SK-N-MC (cell line): ENCODE results near the gene EDA.

Source experiments
- EZH2 ChIP-seq: fragments of 200-600 bp; sonication (generic); IDR thresholded peaks from one replicate; pipeline ENCODE4 v1.6.1; 2017; ENCODE audit warnings: antibody characterized with exemption
- POLR2AphosphoS5 ChIP-seq: IDR thresholded peaks from 2 replicates; pipeline ENCODE4 v1.6.1; 2012; ENCODE audit warnings: mild to moderate bottlenecking, low read depth, low read length, borderline replicate concordance

- no peak for TF ChIP-seq EZH2
- no peak for TF ChIP-seq POLR2AphosphoS5
These were observed 571 bp upstream of the EDA start for GRCh38 chrX:69615342-69615741.
